HepG2 (cell line): ENCODE measurements around the gene NDUFV1. TPM values are rescaled to one million over a fixed set of nuclear protein-coding genes. Genes with fewer than 3 reads are reported as not detected.

Source experiments
- KDM5B ChIP-seq: sonication (generic); formaldehyde crosslinking; IDR thresholded peaks from 2 replicates; pipeline ENCODE4 v1.4.0; 2020; ENCODE audit warnings: missing genetic modification reagents, mild to moderate bottlenecking, borderline replicate concordance
- NFKBIZ ChIP-seq: IDR thresholded peaks from 2 replicates; pipeline ENCODE4 v1.6.1; 2018; ENCODE audit warnings: missing genetic modification reagents, missing compliant biosample characterization
- POLR2AphosphoS5 ChIP-seq: IDR thresholded peaks from 2 replicates; pipeline ENCODE4 v1.6.1; 2012; ENCODE audit warnings: low read depth, low read length
- SALL1 ChIP-seq: sonication (generic); formaldehyde crosslinking; IDR thresholded peaks from 2 replicates; pipeline ENCODE4 v1.8.0; 2022; ENCODE audit warnings: mild to moderate bottlenecking, missing genetic modification reagents
- TBL1XR1 ChIP-seq: fragments of 150-350 bp; IDR thresholded peaks from 2 replicates; pipeline ENCODE4 v1.6.1; 2014; ENCODE audit warnings: borderline replicate concordance, low read length; ENCODE audit not compliant: partially characterized antibody
- TBX2 ChIP-seq: sonication (generic); formaldehyde crosslinking; IDR thresholded peaks from 2 replicates; pipeline ENCODE4 v1.5.0; 2020; ENCODE audit warnings: missing genetic modification reagents, mild to moderate bottlenecking, borderline replicate concordance
- XBP1 ChIP-seq: sonication (generic); formaldehyde crosslinking; IDR thresholded peaks from 2 replicates; pipeline ENCODE4 v1.5.0; 2020; ENCODE audit warnings: missing genetic modification reagents
- ZBTB46 ChIP-seq: sonication (generic); formaldehyde crosslinking; IDR thresholded peaks from 2 replicates; pipeline ENCODE4 v1.4.0; 2020; ENCODE audit warnings: mild to moderate bottlenecking, missing genetic modification reagents, borderline replicate concordance
- ZNF414 ChIP-seq: sonication (generic); formaldehyde crosslinking; IDR thresholded peaks from 2 replicates; pipeline ENCODE4 v1.5.0; 2020; ENCODE audit warnings: missing genetic modification reagents
- ZNF776 ChIP-seq: sonication (generic); formaldehyde crosslinking; IDR thresholded peaks from 2 replicates; pipeline ENCODE4 v1.4.0; 2020; ENCODE audit warnings: mild to moderate bottlenecking, missing genetic modification reagents
- polyA plus RNA-seq, 8 experiments: library from polyadenylated mRNA; depleted of rRNA in 3 of 8; stranded (reverse) in 7 of 8; unstranded in 1 of 8; fragments of >200 nt; fragmentation: Illumina TruSeq in 4 of 8; extraction: Trizol in 4 of 8; gene quantifications; 2 replicates each; pipeline versions ENCODE4 v1.2.1 to v1.2.3, GENCODE V29; 2011 to 2016; ENCODE audit warnings: low read depth in 4 of 8, missing spikeins in 1 of 8, mixed read lengths in 1 of 8; ENCODE audit not compliant: insufficient read depth in 1 of 8
- total RNA-seq, 5 experiments: library from RNA; depleted of rRNA; stranded (reverse); fragments of >200 nt; fragmentation: Illumina TruSeq; extraction: Trizol; gene quantifications; 2 replicates each; pipeline ENCODE4 v1.2.3, GENCODE V29; 2016; ENCODE audit warnings: low read depth in 1 of 5
- TF ChIP-seq, protein P1 (sequence below): sonication (generic); formaldehyde crosslinking; IDR thresholded peaks from 2 replicates; pipeline ENCODE4 v1.4.0; 2020; ENCODE audit warnings: missing genetic modification reagents, borderline replicate concordance

NDUFV1 gene
- total and polyA plus RNA-seq, 2 of the 13 experiments (the other 11 are each of a cell fraction or from before 2014, with no cell fraction given), result 88.9 to 137 TPM

- TF ChIP-seq ZBTB46 (CRISPR knock-in tag), result 0 out of 2 replicates have a peak, but pooled peaks have one; percentile 66
- TF ChIP-seq ZNF776 (CRISPR knock-in tag), result no peak
- TF ChIP-seq, protein P1, sequence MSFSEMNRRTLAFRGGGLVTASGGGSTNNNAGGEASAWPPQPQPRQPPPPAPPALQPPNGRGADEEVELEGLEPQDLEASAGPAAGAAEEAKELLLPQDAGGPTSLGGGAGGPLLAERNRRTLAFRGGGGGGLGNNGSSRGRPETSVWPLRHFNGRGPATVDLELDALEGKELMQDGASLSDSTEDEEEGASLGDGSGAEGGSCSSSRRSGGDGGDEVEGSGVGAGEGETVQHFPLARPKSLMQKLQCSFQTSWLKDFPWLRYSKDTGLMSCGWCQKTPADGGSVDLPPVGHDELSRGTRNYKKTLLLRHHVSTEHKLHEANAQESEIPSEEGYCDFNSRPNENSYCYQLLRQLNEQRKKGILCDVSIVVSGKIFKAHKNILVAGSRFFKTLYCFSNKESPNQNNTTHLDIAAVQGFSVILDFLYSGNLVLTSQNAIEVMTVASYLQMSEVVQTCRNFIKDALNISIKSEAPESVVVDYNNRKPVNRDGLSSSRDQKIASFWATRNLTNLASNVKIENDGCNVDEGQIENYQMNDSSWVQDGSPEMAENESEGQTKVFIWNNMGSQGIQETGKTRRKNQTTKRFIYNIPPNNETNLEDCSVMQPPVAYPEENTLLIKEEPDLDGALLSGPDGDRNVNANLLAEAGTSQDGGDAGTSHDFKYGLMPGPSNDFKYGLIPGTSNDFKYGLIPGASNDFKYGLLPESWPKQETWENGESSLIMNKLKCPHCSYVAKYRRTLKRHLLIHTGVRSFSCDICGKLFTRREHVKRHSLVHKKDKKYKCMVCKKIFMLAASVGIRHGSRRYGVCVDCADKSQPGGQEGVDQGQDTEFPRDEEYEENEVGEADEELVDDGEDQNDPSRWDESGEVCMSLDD (CRISPR knock-in tag), result no peak
- 0 out of 2 replicates have a peak, but pooled peaks have one; percentile 12 for TF ChIP-seq SALL1 (CRISPR knock-in tag)
- TF ChIP-seq XBP1 (CRISPR knock-in tag), result no peak
- no peak for TF ChIP-seq TBL1XR1
- TF ChIP-seq KDM5B, result no peak
- TF ChIP-seq NFKBIZ (CRISPR knock-in tag), result no peak
- no peak for TF ChIP-seq TBX2
- TF ChIP-seq ZNF414 (CRISPR knock-in tag), result no peak
- TF ChIP-seq POLR2AphosphoS5, result 0 out of 2 replicates have a peak, but pooled peaks have one; percentile 25
Observed at GRCh38 chr11:67613960-67614715, 7.4 kb downstream of the NDUFV1 start (continued).
